SKM-1 (cell line): ENCODE data around the gene WDR26.
"Not testable (repeated sequence)": the region's sequence is repeated elsewhere in the genome, so short reads cannot be mapped to it uniquely, and the experiment has no call there.

Source experiments
- DNase-seq: peaks from one replicate; lab custom pipeline; 2025; ENCODE audit not compliant: unreplicated experiment; lab: John Stamatoyannopoulos, UW

The WDR26 gene

GRCh38 chr1:224352436-224353085 is 82.0 kb downstream of the WDR26 start:
- not testable (repeated sequence) for DNase-seq

GRCh38 chr1:224349716-224350115 is 84.9 kb downstream of the WDR26 start:
- DNase-seq = not testable (repeated sequence)

- DNase-seq = no peak
Measured at GRCh38 chr1:224348137-224348536, 86.5 kb downstream of the WDR26 start.

GRCh38 chr1:224343679-224344078 is 90.9 kb downstream of the WDR26 start:
- DNase-seq = no peak

GRCh38 chr1:224340453-224341384 is 93.9 kb downstream of the WDR26 start:
- DNase-seq = not testable (repeated sequence)

- no peak for DNase-seq
Measured at GRCh38 chr1:224339442-224340033, 95.1 kb downstream of the WDR26 start.

- no peak for DNase-seq
Measured at GRCh38 chr1:224338150-224338838, 96.3 kb downstream of the WDR26 start.
